GM21390 (cell line): ENCODE data around the gene ZNF492.
"Not testable (repeated sequence)": the region's sequence is repeated elsewhere in the genome, so short reads cannot be mapped to it uniquely, and the experiment has no call there.

Experiments used
- ATAC-seq: cut with Tn5 transposase; IDR thresholded peaks from one replicate; pipeline ENCODE4 v1.9.1; 2021; ENCODE audit not compliant: unreplicated experiment

The ZNF492 gene

GRCh38 chr19:22617181-22617580 lies 16.9 kb upstream of the ZNF492 start:
- not testable (repeated sequence) for ATAC-seq

GRCh38 chr19:22617614-22618320 lies 16.4 kb upstream of the ZNF492 start:
- ATAC-seq: no peak

DNA sequence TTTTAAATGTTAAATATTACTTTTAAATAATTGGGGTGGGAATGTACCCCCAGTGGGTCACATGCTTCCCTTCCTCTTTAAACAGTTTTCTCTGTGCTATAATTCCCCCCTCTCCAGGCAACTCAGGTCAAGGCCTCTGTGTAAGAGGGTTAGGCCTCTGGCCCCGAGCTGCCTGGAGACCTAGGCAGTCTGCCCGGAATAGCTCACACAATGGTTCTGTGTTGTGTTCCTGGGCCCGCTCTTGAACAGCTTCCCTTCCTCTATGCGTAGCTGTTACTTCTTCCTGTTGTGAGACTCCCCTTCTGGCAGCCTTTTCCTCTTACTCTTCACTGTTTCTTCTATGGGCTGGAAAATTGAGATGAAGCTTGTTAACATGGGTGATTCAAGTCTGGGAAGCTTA lies 14.8 kb upstream of the ZNF492 start:
- no peak for ATAC-seq

- no peak for ATAC-seq
Observed at GRCh38 chr19:22619932-22620331, 14.2 kb upstream of the ZNF492 start.

GRCh38 chr19:22620401-22620800 lies 13.7 kb upstream of the ZNF492 start:
- ATAC-seq: no peak

GRCh38 chr19:22620912-22621311 lies 13.2 kb upstream of the ZNF492 start:
- no peak for ATAC-seq

DNA sequence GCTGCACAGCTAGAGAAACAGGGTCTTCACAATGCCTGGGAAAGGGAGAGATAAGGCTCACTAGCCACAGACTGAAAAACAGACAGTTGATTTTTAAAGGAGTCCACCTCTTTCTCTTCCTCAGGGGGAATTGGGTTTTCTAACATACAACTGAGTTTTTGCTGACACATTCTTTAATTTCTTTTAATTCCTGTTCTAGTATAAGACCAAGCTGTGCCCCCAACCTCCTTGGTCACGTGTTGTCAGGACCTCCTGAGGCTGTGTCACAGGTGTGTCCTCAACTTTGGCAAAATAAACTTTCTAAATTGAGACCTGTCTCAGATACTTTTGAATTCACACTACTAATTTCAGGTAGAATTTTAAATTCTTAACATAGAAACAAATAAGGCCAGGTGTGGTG lies 12.1 kb upstream of the ZNF492 start:
- no peak for ATAC-seq

- ATAC-seq: no peak
Observed at GRCh38 chr19:22622901-22623840, 11.0 kb upstream of the ZNF492 start.

- ATAC-seq: no peak
Observed at GRCh38 chr19:22623841-22624221, 10.3 kb upstream of the ZNF492 start.

GRCh38 chr19:22625266-22626035 lies 8.7 kb upstream of the ZNF492 start:
- no peak for ATAC-seq

GRCh38 chr19:22627526-22627925 lies 6.6 kb upstream of the ZNF492 start:
- no peak for ATAC-seq

DNA sequence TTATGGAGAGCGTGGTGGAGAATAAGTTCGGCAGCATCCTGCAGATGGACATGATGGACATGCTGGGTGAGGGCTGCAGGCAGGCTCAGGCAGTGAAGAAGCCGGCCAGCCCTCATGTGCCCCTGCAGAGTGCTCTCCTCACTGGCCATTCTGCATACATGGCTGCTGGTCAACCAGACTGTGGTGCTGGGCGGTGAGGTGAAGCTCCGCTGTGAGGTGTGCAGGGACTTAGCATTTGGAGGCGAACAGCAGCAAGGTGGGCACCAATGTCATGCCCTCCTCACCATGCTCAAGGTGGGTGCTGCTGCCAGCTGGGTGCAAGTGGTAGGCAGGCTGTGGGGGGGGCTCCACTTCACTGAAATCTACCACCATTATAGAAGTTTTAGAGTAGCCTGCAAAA lies 5.7 kb upstream of the ZNF492 start:
- no peak for ATAC-seq

DNA sequence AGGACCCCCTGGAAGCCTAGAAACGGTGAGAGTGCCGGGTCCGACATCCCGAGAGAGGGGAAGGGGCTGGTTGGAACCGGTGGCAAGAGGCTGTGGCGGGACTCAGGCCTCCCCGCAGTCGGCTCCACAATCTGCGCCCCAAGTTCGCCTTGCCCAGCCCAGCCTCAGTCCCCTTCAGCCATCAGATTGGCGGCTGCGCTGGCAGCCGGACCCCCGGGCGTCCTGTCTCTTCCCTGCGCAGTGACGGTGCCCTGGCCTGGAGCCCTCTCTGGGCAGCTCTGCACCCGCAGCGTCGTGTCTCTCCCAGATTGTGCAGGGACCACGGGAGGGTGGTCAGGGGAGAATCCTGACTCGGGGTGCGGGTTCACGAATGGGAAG lies 315 bp downstream of the ZNF492 start:
- no peak for ATAC-seq

- not testable (repeated sequence) for ATAC-seq
Observed at GRCh38 chr19:22685493-22685892, 51.4 kb downstream of the ZNF492 start.

DNA sequence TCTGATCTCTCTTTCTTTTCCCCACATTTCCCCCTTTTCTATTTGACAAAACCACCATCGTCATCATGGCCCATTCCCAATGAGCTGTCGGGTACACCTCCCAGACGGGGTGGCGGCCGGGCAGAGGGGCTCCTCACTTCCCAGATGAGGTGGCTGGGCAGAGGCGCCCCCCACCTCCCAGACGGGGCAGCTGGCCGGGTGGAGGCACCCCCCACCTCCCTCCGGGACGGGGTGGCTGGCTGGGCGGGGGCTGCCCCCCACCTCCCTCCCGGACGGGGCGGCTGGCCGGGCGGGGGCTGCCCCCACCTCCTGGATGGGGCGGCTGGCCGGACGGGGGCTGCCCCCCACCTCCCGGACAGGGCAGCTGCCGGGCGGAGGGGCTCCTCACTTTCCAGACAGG lies 68.5 kb downstream of the ZNF492 start:
- ATAC-seq: not testable (repeated sequence)

GRCh38 chr19:22703096-22703495 lies 69.0 kb downstream of the ZNF492 start:
- ATAC-seq: not testable (repeated sequence)

GRCh38 chr19:22708983-22709382 lies 74.9 kb downstream of the ZNF492 start:
- ATAC-seq: no peak
